Activated B cell treated with CpG ODN at 0.5 μM for 24 hours (primary cell): Measurements from ENCODE around the gene GP5. TPM values are rescaled to one million over a fixed set of nuclear protein-coding genes. Genes with fewer than 3 reads are reported as not detected.

Experiments
- ATAC-seq: fragments of 200-7000 bp; cut with Tn5 transposase; one replicate; pipeline ENCODE4 v1.10.0; 2021; ENCODE audit warnings: low read depth, mild to moderate bottlenecking, moderate library complexity
- CTCF ChIA-PET: fragments of 350-600 bp; sonication (Branson Sonifier 250); formaldehyde crosslinking; loops from one replicate; lab custom pipeline; 2021; ENCODE audit warnings: antibody characterized with exemption; lab: Charles Lee
- POLR2A ChIA-PET: fragments of 350-600 bp; sonication (Branson Sonifier 250); formaldehyde crosslinking; loops from one replicate; lab custom pipeline; 2021; ENCODE audit warnings: antibody characterized with exemption; lab: Charles Lee
- DNase-seq: peaks from one replicate; pipeline ENCODE4 v3.0.0; 2022
- H3K27ac Mint-ChIP-seq: one replicate; pipeline ENCODE4 v1.8.0; 2020; ENCODE audit warnings: mixed read lengths
- H3K27me3 Mint-ChIP-seq: one replicate; pipeline ENCODE4 v1.8.0; 2021; ENCODE audit warnings: mixed read lengths
- H3K36me3 Mint-ChIP-seq: one replicate; pipeline ENCODE4 v1.8.0; 2021; ENCODE audit warnings: low read depth, mixed read lengths
- H3K4me1 Mint-ChIP-seq: one replicate; pipeline ENCODE4 v1.8.0; 2021; ENCODE audit warnings: mixed read lengths
- H3K4me3 Mint-ChIP-seq: one replicate; pipeline ENCODE4 v1.8.0; 2020; ENCODE audit warnings: mild to moderate bottlenecking, mixed read lengths
- H3K9me3 Mint-ChIP-seq: one replicate; pipeline ENCODE4 v1.8.0; 2020; ENCODE audit warnings: mixed read lengths
- CTCF ChIP-seq: fragments of 200-600 bp; IDR thresholded peaks from one replicate; pipeline ENCODE4 v1.8.0; 2022; ENCODE audit warnings: antibody characterized with exemption, mild to moderate bottlenecking
- intact Hi-C: fragments of 100-400 bp; cut with micrococcal nuclease; formaldehyde crosslinking; loops from one replicate; pipeline ENCODE4 v1.15.1; 2024
- total RNA-seq: library from RNA; stranded (reverse); gene quantifications from 2 replicates; pipeline ENCODE4 v1.2.3, GENCODE V29; 2022

GP5 gene
- total RNA-seq, 1 donor from 2014 or later = 0.18 TPM

GRCh38 chr3:194395778-194396538 lies 3.1 kb downstream of the GP5 start:
- DNase-seq (no peak), ATAC-seq (no peak)
- Mint-ChIP-seq H3K27me3 (peaks cover 28% of the 10 kb centered on the region), H3K36me3 (no peaks in the 10 kb centered on the region), H3K9me3 (peaks cover 3% of the 10 kb centered on the region), H3K27ac (no peak overlapping the region), H3K4me3 (peak overlapping the region; percentile 48), H3K4me1 (peaks cover 32% of the 10 kb centered on the region)
- POLR2A ChIA-PET = no interaction called here
- CTCF ChIA-PET = interaction anchor here (1.0 to 1.4 kb wide), 2 partner anchors 8 to 52 kb away, joined by 4 read pairs; no protein-coding TSS in a partner anchor
- no peak for TF ChIP-seq CTCF
- intact Hi-C loops = no loop called here

GRCh38 chr3:194395212-194395611 lies 3.9 kb downstream of the GP5 start:
- ATAC-seq (no peak), DNase-seq (no peak)
- no peak overlapping the region for H3K27ac Mint-ChIP-seq
- CTCF ChIA-PET = interaction anchor here (1.2 to 1.5 kb wide), 3 partner anchors 9 to 51 kb away, joined by 4 to 6 read pairs (median 5); no protein-coding TSS in a partner anchor
- peaks cover 32% of the 10 kb centered on the region for H3K4me1 Mint-ChIP-seq
- POLR2A ChIA-PET = no interaction called here
- H3K4me3 Mint-ChIP-seq = no peak overlapping the region
- peaks cover 9% of the 10 kb centered on the region for H3K9me3 Mint-ChIP-seq
- H3K27me3 Mint-ChIP-seq = peaks cover 30% of the 10 kb centered on the region
- intact Hi-C loops = no loop called here
- no peak for TF ChIP-seq CTCF
- H3K36me3 Mint-ChIP-seq = no peaks in the 10 kb centered on the region

- Mint-ChIP-seq H3K36me3 (no peaks in the 10 kb centered on the region), H3K4me3 (no peak overlapping the region), H3K27me3 (peaks cover 9% of the 10 kb centered on the region), H3K9me3 (peaks cover 9% of the 10 kb centered on the region), H3K4me1 (peaks cover 16% of the 10 kb centered on the region), H3K27ac (no peak overlapping the region)
- intact Hi-C loops = no loop called here
- ATAC-seq = no peak
- DNase-seq = no peak
- ChIA-PET CTCF (no interaction called here), POLR2A (no interaction called here)
- no peak for TF ChIP-seq CTCF
These were observed 6.5 kb downstream of the GP5 start for GRCh38 chr3:194392576-194392975.

- TF ChIP-seq CTCF = no peak
- no peak overlapping the region for H3K4me3 Mint-ChIP-seq
- no peak overlapping the region for H3K27ac Mint-ChIP-seq
- ATAC-seq (no peak), DNase-seq (no peak)
- peaks cover 3% of the 10 kb centered on the region for H3K4me1 Mint-ChIP-seq
- ChIA-PET CTCF (no interaction called here), POLR2A (no interaction called here)
- intact Hi-C loops = no loop called here
- H3K9me3 Mint-ChIP-seq = peaks cover 9% of the 10 kb centered on the region
- H3K36me3 Mint-ChIP-seq = no peaks in the 10 kb centered on the region
- peaks cover 7% of the 10 kb centered on the region for H3K27me3 Mint-ChIP-seq
These were observed 8.2 kb downstream of the GP5 start for GRCh38 chr3:194390835-194391234.

GRCh38 chr3:194389269-194389668 lies 9.8 kb downstream of the GP5 start:
- ATAC-seq = no peak
- Mint-ChIP-seq H3K4me1 (no peaks in the 10 kb centered on the region), H3K4me3 (no peak overlapping the region), H3K9me3 (peaks cover 9% of the 10 kb centered on the region), H3K36me3 (no peaks in the 10 kb centered on the region), H3K27ac (no peak overlapping the region), H3K27me3 (peaks cover 7% of the 10 kb centered on the region)
- ChIA-PET POLR2A (no interaction called here), CTCF (no interaction called here)
- intact Hi-C loops = no loop called here
- DNase-seq = no peak
- no peak for TF ChIP-seq CTCF
